GM23338 (cell line): ENCODE measurements around the gene BMS1. TPM values are rescaled to one million over a fixed set of nuclear protein-coding genes. Genes with fewer than 3 reads are reported as not detected.

Source experiments
- ATAC-seq: fragments of 200-7000 bp; cut with Tn5 transposase; 3 replicates; pipeline ENCODE4 v1.9.1; 2020
- DNase-seq: peaks from one replicate; pipeline ENCODE4 v3.0.0-alpha.2; 2015; ENCODE audit warnings: low spot score
- H2AFZ ChIP-seq: fragments of 200-600 bp; sonication (generic); 2 replicates; pipeline ENCODE4 v1.8.0; 2016; ENCODE audit warnings: antibody characterized with exemption, mild to moderate bottlenecking, moderate library complexity
- H3F3A ChIP-seq: fragments of 200-600 bp; sonication (generic); replicated peaks from 2 replicates; pipeline ENCODE4 v1.8.0; 2017; ENCODE audit warnings: antibody characterized with exemption, mixed run types, low read depth
- H3K27ac ChIP-seq: fragments of 200-600 bp; sonication (generic); 2 replicates; pipeline ENCODE4 v1.6.1; 2016; ENCODE audit warnings: low read depth
- H3K27me3 ChIP-seq: fragments of 200-600 bp; sonication (generic); 2 replicates; pipeline ENCODE4 v1.8.0; 2016; ENCODE audit warnings: mild to moderate bottlenecking, mixed run types, moderate library complexity; ENCODE audit not compliant: insufficient read depth
- H3K36me3 ChIP-seq: fragments of 200-600 bp; sonication (generic); 2 replicates; pipeline ENCODE4 v1.8.0; 2016; ENCODE audit warnings: mild to moderate bottlenecking; ENCODE audit not compliant: insufficient read depth
- H3K4me1 ChIP-seq: fragments of 200-600 bp; sonication (generic); 2 replicates; pipeline ENCODE4 v1.8.0; 2016; ENCODE audit warnings: mild to moderate bottlenecking, moderate library complexity; ENCODE audit not compliant: insufficient read depth
- H3K4me2 ChIP-seq: fragments of 200-600 bp; sonication (generic); 2 replicates; pipeline ENCODE4 v1.7.1; 2017; ENCODE audit warnings: mixed run types
- H3K4me3 ChIP-seq: fragments of 200-600 bp; sonication (generic); 2 replicates; pipeline ENCODE4 v1.6.1; 2016; ENCODE audit warnings: mixed run types
- H3K79me2 ChIP-seq: fragments of 200-600 bp; sonication (generic); replicated peaks from 2 replicates; pipeline ENCODE4 v1.8.0; 2017; ENCODE audit warnings: mild to moderate bottlenecking; ENCODE audit not compliant: insufficient read depth
- H3K9me2 ChIP-seq: fragments of 200-600 bp; sonication (generic); 2 replicates; pipeline ENCODE4 v1.8.0; 2017; ENCODE audit not compliant: insufficient read depth
- H4K20me1 ChIP-seq: fragments of 200-600 bp; sonication (generic); replicated peaks from 2 replicates; pipeline ENCODE4 v1.8.0; 2017; ENCODE audit warnings: mild to moderate bottlenecking; ENCODE audit not compliant: insufficient read depth
- H3K27ac Mint-ChIP-seq: 2 replicates; pipeline ENCODE4 v1.8.0; 2020; ENCODE audit warnings: inconsistent platforms, mild to moderate bottlenecking, moderate library complexity, mixed read lengths
- H3K27me3 Mint-ChIP-seq: 3 replicates; pipeline ENCODE4 v1.8.0; 2022; ENCODE audit warnings: low read depth, mild to moderate bottlenecking, moderate library complexity, mixed read lengths, inconsistent platforms; ENCODE audit not compliant: insufficient read depth, poor library complexity
- H3K36me3 Mint-ChIP-seq: 3 replicates; pipeline ENCODE4 v1.8.0; 2021; ENCODE audit warnings: low read depth, mild to moderate bottlenecking, inconsistent platforms, moderate library complexity, mixed read lengths
- H3K4me1 Mint-ChIP-seq: 3 replicates; pipeline ENCODE4 v1.8.0; 2020; ENCODE audit warnings: mild to moderate bottlenecking, inconsistent platforms, mixed read lengths
- H3K4me3 Mint-ChIP-seq: 3 replicates; pipeline ENCODE4 v1.8.0; 2021; ENCODE audit warnings: moderate library complexity, mild to moderate bottlenecking, inconsistent platforms, mixed read lengths
- H3K9me3 Mint-ChIP-seq: 3 replicates; pipeline ENCODE4 v1.8.0; 2020; ENCODE audit warnings: moderate library complexity, mild to moderate bottlenecking, inconsistent platforms, mixed read lengths
- EZH2phosphoT487 ChIP-seq: fragments of 200-600 bp; sonication (generic); IDR thresholded peaks from one replicate; pipeline ENCODE4 v1.8.1; 2018; ENCODE audit warnings: antibody characterized with exemption; ENCODE audit not compliant: unreplicated experiment
- JUNB ChIP-seq: IDR thresholded peaks from one replicate; pipeline ENCODE4 v1.6.1; 2016; ENCODE audit warnings: antibody characterized with exemption; ENCODE audit not compliant: unreplicated experiment
- POLR2AphosphoS5 ChIP-seq: IDR thresholded peaks from 2 replicates; pipeline ENCODE4 v1.6.1; 2016; ENCODE audit warnings: antibody characterized with exemption, low read depth
- REST ChIP-seq: IDR thresholded peaks from one replicate; pipeline ENCODE4 v1.6.1; 2018; ENCODE audit warnings: antibody characterized with exemption; ENCODE audit not compliant: unreplicated experiment
- ZNF331 ChIP-seq: fragments of 250-450 bp; sonication (Bioruptor Pico); IDR thresholded peaks from 2 replicates; pipeline ENCODE4 v1.5.0; 2020; ENCODE audit warnings: low read depth, mild to moderate bottlenecking, moderate library complexity
- ZNF462 ChIP-seq: fragments of 250-450 bp; sonication (Bioruptor Pico); IDR thresholded peaks from 2 replicates; pipeline ENCODE4 v1.5.0; 2020; ENCODE audit warnings: mild to moderate bottlenecking, moderate library complexity
- polyA plus RNA-seq: library from polyadenylated mRNA; unstranded; fragments of >200 nt; fragmentation: Nextera tagmentation; extraction: Ambion mirVana; gene quantifications from 2 replicates; pipeline ENCODE4 v1.2.1, GENCODE V29; 2016
- total RNA-seq: library from RNA; depleted of rRNA; stranded (reverse); fragments of >200 nt; shearing (Covaris generic); gene quantifications from 2 replicates; pipeline ENCODE4 v1.2.3, GENCODE V29; 2014

Gene BMS1
- total and polyA plus RNA-seq, 2 experiments from 2014 or later: 26.4 to 37.7 TPM

- no peaks in the 10 kb centered on the region for H3K9me2 ChIP-seq
- no peaks in the 10 kb centered on the region; the same call in 2 of the 3 replicates for H3K36me3 Mint-ChIP-seq
- no peak overlapping the region for H3K4me3 ChIP-seq
- H4K20me1 ChIP-seq: no peaks in the 10 kb centered on the region
- peaks cover 6% of the 10 kb centered on the region for H3K27me3 Mint-ChIP-seq
- no peaks in the 10 kb centered on the region for H3K79me2 ChIP-seq
- H3K4me3 Mint-ChIP-seq: no peak overlapping the region
- H3K27ac ChIP-seq: no peak overlapping the region
- no peaks in the 10 kb centered on the region for H3K4me1 ChIP-seq
- H3K9me3 Mint-ChIP-seq: no peaks in the 10 kb centered on the region; the same call in 2 of the 3 replicates
- H3K36me3 ChIP-seq: no peaks in the 10 kb centered on the region
- no peak overlapping the region for H2AFZ ChIP-seq
- ATAC-seq (no peak), DNase-seq (no peak)
- H3K27ac Mint-ChIP-seq: no peak overlapping the region
- H3K27me3 ChIP-seq: no peaks in the 10 kb centered on the region
- H3K4me1 Mint-ChIP-seq: peaks cover 10% of the 10 kb centered on the region
- H3K4me2 ChIP-seq: no peak overlapping the region
- no peak for TF ChIP-seq ZNF331 (CRISPR knock-in tag)
- no peak for TF ChIP-seq POLR2AphosphoS5
- TF ChIP-seq EZH2phosphoT487: no peak
- no peak for TF ChIP-seq ZNF462 (CRISPR knock-in tag)
- no peak for TF ChIP-seq REST
- no peak for TF ChIP-seq JUNB
- no peaks in the 10 kb centered on the region for H3F3A ChIP-seq
Observed at GRCh38 chr10:42875388-42875755, 92.8 kb downstream of the BMS1 start.
